Naive B cell (primary cell): ENCODE results near the gene CETP. TPM values are rescaled to one million over a fixed set of nuclear protein-coding genes. Genes with fewer than 3 reads are reported as not detected.
A peak's percentile ranks its signal among the peaks of the same experiment; 100 is the strongest.
"Not testable (repeated sequence)": the region's sequence is repeated elsewhere in the genome, so short reads cannot be mapped to it uniquely, and the experiment has no call there.

Experiments used
- ATAC-seq, 2 donors: fragments of 150-1000 bp; cut with Tn5 transposase; 2 replicates each; pipeline ENCODE4 v1.10.0; 2021; ENCODE audit warnings: low read depth in 2 of 2, mild to moderate bottlenecking in 2 of 2, moderate library complexity in 2 of 2
- DNase-seq: peaks from one replicate; pipeline ENCODE4 v3.0.0; 2022
- H3K27ac Mint-ChIP-seq, 6 donors: one replicate each; pipeline ENCODE4 v1.8.0; 2020 to 2022; ENCODE audit warnings: mild to moderate bottlenecking in 6 of 6, mixed read lengths in 6 of 6, moderate library complexity in 5 of 6, inconsistent platforms in 2 of 6
- H3K27me3 Mint-ChIP-seq, 3 donors: one replicate each; pipeline ENCODE4 v1.8.0; 2021 to 2022; ENCODE audit warnings: mixed read lengths in 3 of 3, mild to moderate bottlenecking in 1 of 3
- H3K36me3 Mint-ChIP-seq, 2 donors: one replicate each; pipeline ENCODE4 v1.8.0; 2020 to 2022; ENCODE audit warnings: mixed read lengths in 2 of 2, inconsistent platforms in 1 of 2, mild to moderate bottlenecking in 1 of 2
- H3K4me1 Mint-ChIP-seq, 3 donors: one replicate each; pipeline ENCODE4 v1.8.0; 2020 to 2022; ENCODE audit warnings: mixed read lengths in 3 of 3, inconsistent platforms in 1 of 3, mild to moderate bottlenecking in 1 of 3, moderate library complexity in 1 of 3
- H3K4me3 Mint-ChIP-seq, 8 donors: one replicate each; pipeline ENCODE4 v1.8.0; 2020 to 2022; ENCODE audit warnings: mild to moderate bottlenecking in 8 of 8, mixed read lengths in 8 of 8, moderate library complexity in 8 of 8, inconsistent platforms in 2 of 8
- H3K9me3 Mint-ChIP-seq, 7 donors: one replicate each; pipeline ENCODE4 v1.8.0; 2020 to 2022; ENCODE audit warnings: mixed read lengths in 7 of 7, mild to moderate bottlenecking in 5 of 7, inconsistent platforms in 2 of 7, moderate library complexity in 1 of 7
- polyA plus RNA-seq, 6 donors: library from polyadenylated mRNA; unstranded; fragments of 300-500 nt; fragmentation: Illumina TruSeq; gene quantifications; one replicate each; pipeline ENCODE4 v1.2.3, GENCODE V29; 2021; ENCODE audit warnings: low read depth in 6 of 6

Gene CETP
- polyA plus RNA-seq, 6 donors from 2014 or later: 0.25 to 0.72 (median 0.27) TPM; not detected in 2

GRCh38 chr16:57003439-57004386 lies 42.0 kb downstream of the CETP start:
- no peaks in the 10 kb centered on the region for H3K27me3 Mint-ChIP-seq
- H3K4me1 Mint-ChIP-seq: peaks cover 52 to 84% (median 63%) of the 10 kb centered on the region in 3 donors
- H3K4me3 Mint-ChIP-seq: peak overlapping the region in 7 of 8 donors; percentile 62 to 85 (median 80)
- no peaks in the 10 kb centered on the region for H3K9me3 Mint-ChIP-seq
- H3K27ac Mint-ChIP-seq: peak overlapping the region; percentile 85 to 98 (median 91)
- H3K36me3 Mint-ChIP-seq: no peaks in the 10 kb centered on the region
- DNase-seq (peak; percentile 39), ATAC-seq (peak; percentile 44 to 64)

DNA sequence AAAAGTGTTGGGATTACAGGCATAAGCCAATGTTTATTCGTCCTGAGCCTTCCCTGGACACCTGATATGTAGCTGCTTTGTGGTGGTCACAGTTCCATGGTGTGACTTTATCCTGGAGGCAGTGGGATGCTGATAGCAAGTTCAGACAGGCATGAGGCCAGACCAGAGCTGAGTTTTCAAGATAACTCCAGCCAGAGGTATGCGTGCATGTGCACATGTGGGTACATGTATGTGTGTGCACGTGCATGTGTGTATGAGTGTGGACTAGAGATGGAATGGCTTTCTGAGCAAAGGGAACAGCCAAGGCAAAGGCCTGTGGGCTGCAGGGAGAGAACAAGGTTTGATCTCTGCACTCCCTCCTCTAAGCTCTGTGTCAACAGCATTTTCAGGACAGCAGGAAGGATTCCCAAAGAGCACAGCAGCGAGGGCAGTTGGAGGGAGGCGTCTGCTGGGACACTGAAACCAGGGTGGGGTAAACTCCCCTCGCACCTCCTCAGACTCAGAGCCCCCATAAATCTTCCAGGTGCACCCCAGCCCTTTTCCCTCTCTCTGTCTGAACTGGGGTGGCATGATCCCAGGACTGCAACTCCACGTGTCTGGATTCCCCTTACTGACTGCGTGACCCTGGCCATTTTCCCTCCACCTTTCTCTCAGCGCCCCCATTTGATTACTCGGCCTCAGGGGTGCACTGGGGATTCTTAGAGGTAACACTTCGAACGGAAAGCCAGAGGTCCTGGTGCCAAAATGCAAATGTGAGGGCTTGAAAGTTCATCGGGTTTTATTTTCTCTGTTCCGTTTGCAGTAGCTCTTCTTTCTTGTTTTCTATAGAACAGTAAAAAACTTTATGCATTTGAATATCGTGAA lies 42.9 kb downstream of the CETP start:
- ATAC-seq (no peak), DNase-seq (no peak)
- H3K9me3 Mint-ChIP-seq: no peaks in the 10 kb centered on the region
- H3K27me3 Mint-ChIP-seq: no peaks in the 10 kb centered on the region
- H3K36me3 Mint-ChIP-seq: no peaks in the 10 kb centered on the region
- peaks cover 46 to 77% (median 59%) of the 10 kb centered on the region in 3 donors for H3K4me1 Mint-ChIP-seq
- H3K4me3 Mint-ChIP-seq: peak overlapping the region in 7 of 8 donors; percentile 11 to 85 (median 74)
- H3K27ac Mint-ChIP-seq: peak overlapping the region in 5 of 6 donors; percentile 70 to 98 (median 85)

DNA sequence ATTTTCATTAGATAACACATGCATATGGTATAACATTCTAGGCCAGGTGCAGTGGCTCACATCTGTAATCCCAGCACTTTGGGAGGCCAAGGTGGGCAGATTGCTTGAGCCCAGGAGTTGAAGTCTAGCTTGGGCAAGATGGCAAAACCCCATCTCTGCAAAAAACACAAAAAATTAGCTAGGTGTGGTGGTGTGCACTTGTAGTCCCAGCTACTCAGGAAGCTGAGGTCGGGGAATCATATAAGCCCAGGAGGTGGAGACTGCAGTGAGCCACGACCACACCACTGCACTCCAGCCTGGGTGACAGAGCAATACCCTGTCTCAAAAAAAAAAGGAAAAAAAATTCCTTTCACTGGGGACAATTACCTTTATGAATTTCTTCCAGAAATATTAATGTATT lies 43.8 kb downstream of the CETP start:
- H3K4me3 Mint-ChIP-seq: peak overlapping the region in 4 of 8 donors; percentile 25 to 80 (median 55)
- not testable (repeated sequence) for H3K27me3 Mint-ChIP-seq, ATAC-seq, H3K9me3 Mint-ChIP-seq, DNase-seq, H3K36me3 Mint-ChIP-seq
- H3K4me1 Mint-ChIP-seq: peaks cover 46 to 72% (median 56%) of the 10 kb centered on the region in 3 donors
- peak overlapping the region in 2 of 6 donors; percentile 72 to 91 for H3K27ac Mint-ChIP-seq

GRCh38 chr16:57007050-57007449 lies 45.3 kb downstream of the CETP start:
- DNase-seq: no peak
- Mint-ChIP-seq H3K27ac (peak overlapping the region in 2 of 6 donors; percentile 70 to 77), H3K4me3 (no peak overlapping the region), H3K27me3 (no peaks in the 10 kb centered on the region), H3K9me3 (no peaks in the 10 kb centered on the region), H3K4me1 (peaks cover 35 to 72% (median 50%) of the 10 kb centered on the region in 3 donors), H3K36me3 (peaks cover 0 to 8% of the 10 kb centered on the region in 2 donors)
- ATAC-seq: no peak

- no peaks in the 10 kb centered on the region for H3K27me3 Mint-ChIP-seq
- H3K9me3 Mint-ChIP-seq: no peaks in the 10 kb centered on the region
- DNase-seq: no peak
- H3K4me1 Mint-ChIP-seq: peaks cover 32 to 71% (median 51%) of the 10 kb centered on the region in 3 donors
- ATAC-seq: no peak
- H3K36me3 Mint-ChIP-seq: peaks cover 0 to 8% of the 10 kb centered on the region in 2 donors
- no peak overlapping the region for H3K4me3 Mint-ChIP-seq
- H3K27ac Mint-ChIP-seq: peak overlapping the region in 1 of 6 donors; percentile 70
These were observed 45.8 kb downstream of the CETP start for GRCh38 chr16:57007530-57007929.

DNA sequence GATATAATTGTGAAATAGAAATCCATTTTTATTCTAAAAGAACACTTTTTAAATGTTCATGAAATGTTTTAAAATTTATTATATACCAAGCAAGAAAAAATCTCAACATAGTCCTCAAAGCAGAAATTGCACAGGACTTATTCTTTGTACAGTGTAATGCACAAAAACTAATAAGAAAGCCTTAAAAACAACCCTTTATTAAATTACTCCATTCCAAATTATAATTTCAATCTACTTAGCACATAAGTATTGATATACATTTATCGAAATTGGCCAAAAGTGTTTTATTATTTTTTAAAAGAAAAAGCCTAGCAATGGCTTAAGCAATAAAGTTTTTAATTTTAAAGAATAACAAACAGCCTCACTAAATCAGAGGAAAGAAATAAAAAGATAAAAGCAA lies 46.7 kb downstream of the CETP start:
- H3K4me3 Mint-ChIP-seq: no peak overlapping the region
- H3K27me3 Mint-ChIP-seq: no peaks in the 10 kb centered on the region

DNA sequence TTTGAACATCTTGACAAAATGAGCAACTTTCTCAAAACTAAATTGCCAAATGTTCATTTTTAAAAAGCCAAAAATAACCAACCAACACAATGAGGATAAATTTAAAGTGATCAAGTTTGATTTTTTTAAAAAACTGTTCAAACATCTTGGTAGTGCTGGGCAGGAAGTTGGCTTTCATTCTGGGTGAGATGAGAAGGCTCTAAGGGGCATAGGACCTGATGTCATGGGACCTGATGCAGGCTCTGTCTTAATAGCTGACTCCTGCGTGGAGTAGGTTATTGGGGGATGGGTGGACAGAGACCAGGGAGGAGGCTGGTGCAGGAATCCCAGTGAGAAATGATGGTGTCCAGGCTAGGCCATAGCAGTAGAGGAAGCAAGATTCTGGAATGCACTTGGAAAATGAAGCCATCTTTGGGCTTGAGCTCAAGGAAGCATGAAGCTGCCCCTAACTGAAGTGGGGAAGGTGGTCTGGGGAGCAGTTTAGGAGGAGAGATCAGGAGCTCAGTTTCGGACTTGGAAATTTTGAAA lies 48.0 kb downstream of the CETP start:
- Mint-ChIP-seq H3K27ac (peak overlapping the region in 3 of 6 donors; percentile 78 to 90 (median 80)), H3K27me3 (no peaks in the 10 kb centered on the region), H3K9me3 (no peaks in the 10 kb centered on the region), H3K36me3 (peaks cover 0 to 8% of the 10 kb centered on the region in 2 donors), H3K4me3 (peak overlapping the region in 1 of 8 donors; percentile 69), H3K4me1 (peaks cover 24 to 63% (median 42%) of the 10 kb centered on the region in 3 donors)
- no peak for ATAC-seq
- no peak for DNase-seq

More for the DNA sequence above, 46.7 kb downstream of the CETP start:
- peak overlapping the region in 1 of 6 donors; percentile 61 for H3K27ac Mint-ChIP-seq
- no peak for DNase-seq
- no peaks in the 10 kb centered on the region for H3K9me3 Mint-ChIP-seq
- peaks cover 28 to 64% (median 44%) of the 10 kb centered on the region in 3 donors for H3K4me1 Mint-ChIP-seq
- no peak for ATAC-seq
- peaks cover 0 to 8% of the 10 kb centered on the region in 2 donors for H3K36me3 Mint-ChIP-seq

DNA sequence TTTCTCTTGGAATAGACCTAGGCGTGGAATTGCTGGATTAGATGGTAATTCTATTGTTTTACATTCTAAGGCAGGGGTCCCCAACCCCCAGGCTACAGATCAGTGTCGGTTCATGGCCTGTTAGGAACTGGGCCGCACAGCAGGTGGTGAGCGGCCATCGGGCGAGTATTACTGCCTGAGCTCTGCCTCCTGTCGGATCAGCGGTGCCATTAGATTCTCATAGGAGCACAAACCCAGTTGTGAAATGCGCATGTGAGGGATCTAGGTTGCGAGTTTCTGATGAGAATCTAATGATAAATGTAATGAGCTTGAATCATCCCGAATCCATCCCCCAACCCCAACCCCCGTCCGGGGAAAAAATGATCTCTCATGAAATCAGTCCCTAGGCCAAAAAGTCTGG lies 50.6 kb downstream of the CETP start:
- ATAC-seq (no peak), DNase-seq (no peak)
- Mint-ChIP-seq H3K27me3 (no peaks in the 10 kb centered on the region), H3K4me3 (no peak overlapping the region), H3K36me3 (peaks cover 5 to 23% of the 10 kb centered on the region in 2 donors), H3K27ac (peak overlapping the region in 3 of 6 donors; percentile 1 to 54 (median 36)), H3K4me1 (peaks cover 32 to 45% (median 38%) of the 10 kb centered on the region in 3 donors), H3K9me3 (no peaks in the 10 kb centered on the region)

DNA sequence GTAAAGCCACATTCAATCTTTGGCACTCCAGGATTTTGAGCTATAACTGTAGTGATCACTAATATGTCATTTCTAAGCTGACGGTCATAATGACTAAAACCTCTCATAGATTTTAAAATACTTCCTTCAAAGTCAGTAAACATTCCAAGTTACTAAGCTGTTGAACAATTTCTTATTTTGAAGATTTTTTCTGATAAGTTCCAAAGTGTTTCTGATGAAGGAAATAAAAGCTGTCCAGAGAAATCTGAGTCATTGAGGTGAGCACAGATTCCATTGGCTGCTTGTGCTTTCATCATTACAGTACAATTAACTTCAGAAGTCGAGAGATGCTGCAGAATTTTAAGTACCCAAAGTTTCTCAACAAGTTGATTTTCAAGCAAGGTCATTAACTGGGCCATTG lies 51.5 kb downstream of the CETP start:
- no peak overlapping the region for H3K4me3 Mint-ChIP-seq
- H3K27me3 Mint-ChIP-seq: no peaks in the 10 kb centered on the region
- H3K36me3 Mint-ChIP-seq: peaks cover 5 to 31% of the 10 kb centered on the region in 2 donors
- ATAC-seq: no peak
- H3K27ac Mint-ChIP-seq: no peak overlapping the region
- no peak for DNase-seq
- peaks cover 34 to 44% (median 43%) of the 10 kb centered on the region in 3 donors for H3K4me1 Mint-ChIP-seq
- H3K9me3 Mint-ChIP-seq: no peaks in the 10 kb centered on the region

GRCh38 chr16:57013902-57014301 lies 52.2 kb downstream of the CETP start:
- peaks cover 34 to 44% (median 43%) of the 10 kb centered on the region in 3 donors for H3K4me1 Mint-ChIP-seq
- H3K27me3 Mint-ChIP-seq: no peaks in the 10 kb centered on the region
- no peaks in the 10 kb centered on the region for H3K9me3 Mint-ChIP-seq
- ATAC-seq (no peak), DNase-seq (no peak)
- peak overlapping the region in 1 of 8 donors; percentile 47 for H3K4me3 Mint-ChIP-seq
- H3K36me3 Mint-ChIP-seq: peaks cover 5 to 32% of the 10 kb centered on the region in 2 donors
- peak overlapping the region in 1 of 6 donors; percentile 88 for H3K27ac Mint-ChIP-seq

DNA sequence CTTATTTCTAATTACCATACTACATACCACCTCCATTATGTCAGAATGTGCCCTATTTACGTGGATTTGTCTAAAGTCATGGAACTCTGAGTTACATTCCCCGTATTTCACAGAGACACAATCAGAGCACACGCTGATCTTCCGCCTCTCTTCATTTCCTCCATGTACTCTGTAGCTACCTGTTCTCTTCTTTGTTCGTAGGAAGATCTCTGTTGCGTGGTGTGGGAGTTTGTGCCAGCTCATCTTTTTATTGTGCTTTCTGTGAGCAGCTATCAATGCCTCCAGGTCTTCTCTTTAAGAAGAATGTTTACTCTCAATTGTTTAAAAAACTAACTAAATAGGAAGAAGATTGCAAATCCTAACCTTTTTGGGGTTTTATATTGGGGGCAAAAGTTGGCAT lies 54.6 kb downstream of the CETP start:
- Mint-ChIP-seq H3K9me3 (no peaks in the 10 kb centered on the region), H3K27me3 (no peaks in the 10 kb centered on the region), H3K4me1 (peaks cover 25 to 32% (median 30%) of the 10 kb centered on the region in 3 donors), H3K36me3 (peaks cover 12 to 48% of the 10 kb centered on the region in 2 donors), H3K27ac (peak overlapping the region in 1 of 6 donors; percentile 12), H3K4me3 (no peak overlapping the region)
- ATAC-seq (no peak), DNase-seq (no peak)

- peak overlapping the region in 2 of 8 donors; percentile 56 to 71 for H3K4me3 Mint-ChIP-seq
- peaks cover 18 to 53% of the 10 kb centered on the region in 2 donors for H3K36me3 Mint-ChIP-seq
- ATAC-seq: no peak
- peaks cover 25 to 35% (median 26%) of the 10 kb centered on the region in 3 donors for H3K4me1 Mint-ChIP-seq
- H3K27me3 Mint-ChIP-seq: no peaks in the 10 kb centered on the region
- no peak for DNase-seq
- no peaks in the 10 kb centered on the region for H3K9me3 Mint-ChIP-seq
- peak overlapping the region in 2 of 6 donors; percentile 28 to 54 for H3K27ac Mint-ChIP-seq
These were observed 55.1 kb downstream of the CETP start for GRCh38 chr16:57016831-57017230.

- H3K27me3 Mint-ChIP-seq: no peaks in the 10 kb centered on the region
- H3K36me3 Mint-ChIP-seq: peaks cover 18 to 56% of the 10 kb centered on the region in 2 donors
- H3K9me3 Mint-ChIP-seq: no peaks in the 10 kb centered on the region
- H3K4me1 Mint-ChIP-seq: peaks cover 23 to 36% (median 25%) of the 10 kb centered on the region in 3 donors
- DNase-seq: no peak
- H3K4me3 Mint-ChIP-seq: peak overlapping the region in 1 of 8 donors; percentile 56
- peak overlapping the region in 3 of 6 donors; percentile 5 to 54 (median 37) for H3K27ac Mint-ChIP-seq
- ATAC-seq: no peak
These were observed 55.5 kb downstream of the CETP start for GRCh38 chr16:57017251-57017650.
